Lower lobe of right lung (tissue), 2 donors: ENCODE measurements around the gene CLEC1B. TPM values are rescaled to one million over a fixed set of nuclear protein-coding genes. Genes with fewer than 3 reads are reported as not detected.
"Not testable (repeated sequence)": the region's sequence is repeated elsewhere in the genome, so short reads cannot be mapped to it uniquely, and the experiment has no call there.

ENCODE experiments used
- ATAC-seq, 2 donors: fragments of 200-7000 bp; cut with Tn5 transposase; one replicate each; pipeline ENCODE4 v1.9.1; 2020 to 2022; ENCODE audit warnings: mild to moderate bottlenecking in 2 of 2, moderate library complexity in 2 of 2
- DNase-seq: peaks from one replicate; pipeline ENCODE4 v3.0.0-alpha.2; 2020
- H3K27ac ChIP-seq: fragments of 200-600 bp; one replicate; pipeline ENCODE4 v1.8.0; 2022
- H3K27me3 ChIP-seq: fragments of 200-600 bp; one replicate; pipeline ENCODE4 v1.8.0; 2022; ENCODE audit warnings: low read depth
- H3K36me3 ChIP-seq: fragments of 200-600 bp; one replicate; pipeline ENCODE4 v1.8.0; 2022; ENCODE audit warnings: mild to moderate bottlenecking
- H3K4me1 ChIP-seq: fragments of 200-600 bp; one replicate; pipeline ENCODE4 v1.8.0; 2022
- H3K4me3 ChIP-seq: fragments of 200-600 bp; one replicate; pipeline ENCODE4 v1.8.0; 2022; ENCODE audit warnings: mild to moderate bottlenecking
- H3K9me3 ChIP-seq: fragments of 200-600 bp; one replicate; pipeline ENCODE4 v1.8.0; 2022
- CTCF ChIP-seq: fragments of 200-600 bp; IDR thresholded peaks from one replicate; pipeline ENCODE4 v1.8.0; 2022; ENCODE audit warnings: antibody characterized with exemption, mild to moderate bottlenecking
- intact Hi-C: fragments of 100-400 bp; cut with DNase I; formaldehyde crosslinking; loops from one replicate; pipeline ENCODE4 v1.11.0; 2022
- total RNA-seq: library from RNA; stranded (reverse); fragmentation: NEBNext Ultra II Directional; extraction: Animal tissue kit (Norgen Biotek cat#: 25700); gene quantifications from one replicate; pipeline ENCODE4 v1.2.1, GENCODE V29; 2021
- donor health status: DM: no; HTN: yes; CAD: no; lungs with severe emphysema.

The CLEC1B gene
- total RNA-seq, 1 donor from 2014 or later: 0.95 TPM

GRCh38 chr12:10001171-10001776 is 2.4 kb upstream of the CLEC1B start:
- TF ChIP-seq CTCF: no peak
- intact Hi-C loops: no loop called here
- DNase-seq (no peak), ATAC-seq (no peak)
- no peaks in the 10 kb centered on the region for H3K4me1 ChIP-seq
- no peak overlapping the region for H3K27ac ChIP-seq
- no peaks in the 10 kb centered on the region for H3K27me3 ChIP-seq
- H3K9me3 ChIP-seq: no peaks in the 10 kb centered on the region
- no peaks in the 10 kb centered on the region for H3K36me3 ChIP-seq
- no peak overlapping the region for H3K4me3 ChIP-seq

DNA sequence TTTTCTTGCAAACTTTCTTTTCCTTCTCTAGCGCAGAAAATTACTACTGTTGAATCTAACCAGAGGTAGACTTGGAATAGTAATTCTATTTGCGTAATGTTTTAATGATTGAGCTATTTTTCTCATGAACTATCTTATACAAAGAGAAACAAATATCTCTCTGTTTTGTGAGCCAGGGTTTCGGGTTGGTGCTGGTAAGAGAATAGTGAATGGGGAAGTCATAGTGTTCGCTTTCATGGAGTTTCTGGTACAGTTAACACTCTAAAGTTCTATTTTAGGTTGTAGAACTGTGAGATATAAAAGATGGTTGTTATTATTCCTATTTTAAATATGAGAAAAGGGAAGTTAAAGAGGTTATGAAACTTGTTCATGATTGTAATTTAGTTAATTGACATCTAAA is 6.6 kb downstream of the CLEC1B start:
- Histone ChIP-seq H3K27ac (no peak overlapping the region), H3K4me1 (no peaks in the 10 kb centered on the region), H3K27me3 (no peaks in the 10 kb centered on the region), H3K4me3 (no peak overlapping the region), H3K9me3 (no peaks in the 10 kb centered on the region), H3K36me3 (no peaks in the 10 kb centered on the region)
- DNase-seq (no peak), ATAC-seq (no peak)
- TF ChIP-seq CTCF: no peak
- intact Hi-C loops: no loop called here

DNA sequence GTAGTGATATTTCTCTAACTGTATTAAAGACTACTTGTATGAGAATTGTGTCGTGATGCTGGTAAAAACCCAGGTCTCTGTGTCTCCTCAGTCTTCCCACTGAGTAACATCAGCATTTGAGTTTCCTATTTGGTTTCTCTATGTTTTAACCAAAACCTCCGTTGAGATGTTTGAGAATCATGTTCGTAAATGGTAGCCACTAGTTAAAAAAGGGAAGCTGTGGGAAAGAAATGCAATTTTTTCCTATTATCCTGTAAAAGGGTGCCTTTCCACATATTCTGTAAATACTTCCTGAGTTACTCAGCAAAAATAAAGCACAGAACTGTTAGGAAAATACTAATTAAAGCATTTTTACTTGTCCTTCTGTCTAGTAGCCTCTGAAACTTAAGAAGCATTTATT is 7.0 kb downstream of the CLEC1B start:
- ATAC-seq: no peak
- Histone ChIP-seq H3K4me3 (no peak overlapping the region), H3K9me3 (no peaks in the 10 kb centered on the region), H3K36me3 (no peaks in the 10 kb centered on the region), H3K27me3 (no peaks in the 10 kb centered on the region), H3K27ac (no peak overlapping the region), H3K4me1 (no peaks in the 10 kb centered on the region)
- DNase-seq: no peak
- TF ChIP-seq CTCF: no peak
- intact Hi-C loops: no loop called here

- H3K4me3 ChIP-seq: no peak overlapping the region
- no peaks in the 10 kb centered on the region for H3K36me3 ChIP-seq
- TF ChIP-seq CTCF: no peak
- no peaks in the 10 kb centered on the region for H3K9me3 ChIP-seq
- no peak for ATAC-seq
- H3K27ac ChIP-seq: no peak overlapping the region
- H3K4me1 ChIP-seq: no peaks in the 10 kb centered on the region
- no peaks in the 10 kb centered on the region for H3K27me3 ChIP-seq
- no peak for DNase-seq
- intact Hi-C loops: no loop called here
Measured at GRCh38 chr12:9980126-9980525, 18.8 kb downstream of the CLEC1B start.

DNA sequence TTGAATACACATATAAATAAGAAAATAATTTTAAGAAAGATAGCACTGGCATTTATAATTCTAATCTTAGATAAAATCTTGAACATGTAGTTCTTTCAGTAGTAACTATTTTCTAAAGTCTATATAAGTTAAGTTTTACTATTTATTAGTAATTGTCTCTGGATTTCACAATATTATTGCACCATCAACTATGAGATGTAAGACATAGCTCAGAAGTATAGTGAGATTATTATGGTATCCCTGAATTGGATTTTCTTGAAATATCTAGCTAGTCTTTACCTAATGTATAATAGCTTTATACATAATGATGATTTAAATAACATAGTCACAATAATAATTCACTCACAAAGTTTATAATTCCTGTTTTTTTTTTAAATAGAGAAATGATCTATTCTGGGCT is 21.0 kb downstream of the CLEC1B start:
- H3K27ac ChIP-seq: no peak overlapping the region

DNA sequence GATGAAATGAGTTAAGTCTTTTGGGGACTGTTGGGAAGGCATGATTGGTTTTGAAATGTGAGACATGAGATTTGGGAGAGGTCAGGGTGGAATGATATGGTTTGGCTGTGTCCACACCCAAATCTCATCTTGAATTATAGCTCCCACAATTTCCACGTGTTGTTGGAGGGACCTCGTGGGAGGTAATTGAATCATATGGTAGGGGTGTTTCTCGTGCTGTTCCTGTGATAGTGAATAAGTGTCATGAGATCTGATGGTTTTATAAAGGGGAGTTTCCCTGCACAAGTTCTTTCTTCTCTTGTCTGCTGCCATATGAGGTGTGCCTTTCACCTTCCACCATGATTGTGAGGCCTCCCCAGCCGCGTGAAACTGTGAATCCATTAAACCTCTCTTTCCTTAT is 22.3 kb downstream of the CLEC1B start:
- H3K4me3 ChIP-seq, intact Hi-C loops, H3K4me1 ChIP-seq, H3K36me3 ChIP-seq, ATAC-seq, DNase-seq, H3K9me3 ChIP-seq, H3K27me3 ChIP-seq, H3K27ac ChIP-seq: not testable (repeated sequence)

More for the DNA sequence above, 21.0 kb downstream of the CLEC1B start:
- H3K36me3 ChIP-seq: no peaks in the 10 kb centered on the region
- DNase-seq (no peak), ATAC-seq (no peak)
- intact Hi-C loops: no loop called here
- no peak for TF ChIP-seq CTCF
- no peak overlapping the region for H3K4me3 ChIP-seq
- no peaks in the 10 kb centered on the region for H3K4me1 ChIP-seq
- H3K9me3 ChIP-seq: no peaks in the 10 kb centered on the region
- no peaks in the 10 kb centered on the region for H3K27me3 ChIP-seq
